PC-9 (cell line): ENCODE data around the gene SCN1B. TPM values are rescaled to one million over a fixed set of nuclear protein-coding genes. Genes with fewer than 3 reads are reported as not detected.

ENCODE experiments used
- BruUV-seq: library from RNA; stranded (reverse); fragments of 400-500 nt; replicated peaks from 2 replicates; lab custom pipeline; 2021; lab: Mats Ljungman, UMichigan
- CTCF ChIA-PET: fragments of 300-600 bp; sonication (Branson Sonifier 250); formaldehyde crosslinking; loops from one replicate; lab custom pipeline; 2022; ENCODE audit warnings: antibody characterized with exemption; lab: Charles Lee
- POLR2A ChIA-PET: fragments of 300-600 bp; sonication (Branson Sonifier 250); formaldehyde crosslinking; loops from one replicate; lab custom pipeline; 2022; ENCODE audit warnings: antibody characterized with exemption; ENCODE audit not compliant: unreplicated experiment; lab: Charles Lee
- DNase-seq, 2 experiments: peaks; one replicate each; pipeline versions ENCODE4 v3.0.0 to v3.0.0-alpha.2; 2015 to 2022; ENCODE audit warnings: mixed read lengths in 1 of 2
- H2AFZ ChIP-seq: fragments of 200-600 bp; sonication (generic); 2 replicates; pipeline ENCODE4 v1.8.1; 2017; ENCODE audit warnings: antibody characterized with exemption
- H3F3A ChIP-seq: fragments of 200-600 bp; sonication (generic); 2 replicates; pipeline ENCODE4 v1.8.1; 2017; ENCODE audit warnings: antibody characterized with exemption, mild to moderate bottlenecking, low read depth; ENCODE audit not compliant: insufficient read depth
- H3K27ac ChIP-seq: fragments of 200-600 bp; sonication (generic); 2 replicates; pipeline ENCODE4 v1.6.1; 2016; ENCODE audit warnings: mixed run types
- H3K27me3 ChIP-seq: fragments of 200-600 bp; sonication (generic); 2 replicates; pipeline ENCODE4 v1.6.1; 2016; ENCODE audit warnings: low read depth, mixed run types; ENCODE audit not compliant: insufficient read depth
- H3K36me3 ChIP-seq: fragments of 200-600 bp; sonication (generic); 2 replicates; pipeline ENCODE4 v1.6.1; 2016; ENCODE audit warnings: low read depth, mixed run types
- H3K4me1 ChIP-seq: fragments of 200-600 bp; sonication (generic); replicated peaks from 2 replicates; pipeline ENCODE4 v1.6.1; 2016; ENCODE audit warnings: mixed run types; ENCODE audit not compliant: insufficient read depth
- H3K4me2 ChIP-seq: fragments of 200-600 bp; sonication (generic); 2 replicates; pipeline ENCODE4 v1.6.1; 2017; ENCODE audit warnings: mixed run types
- H3K4me3 ChIP-seq: fragments of 200-600 bp; sonication (generic); 2 replicates; pipeline ENCODE4 v1.6.1; 2016; ENCODE audit warnings: mixed run types
- H3K79me2 ChIP-seq: fragments of 200-600 bp; sonication (generic); 2 replicates; pipeline ENCODE4 v1.6.1; 2017; ENCODE audit warnings: low read depth, mixed run types
- H3K9me2 ChIP-seq: fragments of 200-600 bp; sonication (generic); 2 replicates; pipeline ENCODE4 v1.8.1; 2017; ENCODE audit warnings: mild to moderate bottlenecking; ENCODE audit not compliant: insufficient read depth
- H3K9me3 ChIP-seq: fragments of 200-600 bp; sonication (generic); 2 replicates; pipeline ENCODE4 v1.8.1; 2016; ENCODE audit warnings: low read depth; ENCODE audit not compliant: insufficient read depth
- H4K20me1 ChIP-seq: fragments of 200-600 bp; sonication (generic); 2 replicates; pipeline ENCODE4 v1.8.1; 2017; ENCODE audit not compliant: insufficient read depth
- EZH2 ChIP-seq: fragments of 200-600 bp; sonication (generic); IDR thresholded peaks from 2 replicates; pipeline ENCODE4 v1.8.0; 2017; ENCODE audit warnings: antibody characterized with exemption, low read depth
- intact Hi-C: fragments of 100-400 bp; cut with micrococcal nuclease; formaldehyde crosslinking; loops from one replicate; pipeline ENCODE4 v1.10.0; 2022; ENCODE audit not compliant: unreplicated experiment
- total RNA-seq: library from RNA; stranded (reverse); gene quantifications from 2 replicates; pipeline ENCODE4 v1.2.3, GENCODE V29; 2021
- TF ChIP-seq, protein P1 (sequence below): fragments of 200-600 bp; sonication (generic); conservative IDR thresholded peaks from 2 replicates; pipeline ENCODE4 v1.6.1; 2017; ENCODE audit warnings: mixed run types, antibody characterized with exemption, mild to moderate bottlenecking, moderate library complexity

Gene SCN1B
- total RNA-seq, 1 experiment from 2014 or later = 2.4 TPM

GRCh38 chr19:35077411-35078223 lies 47.3 kb downstream of the SCN1B start:
- CTCF ChIA-PET = no interaction called here
- H3K27ac ChIP-seq = no peak overlapping the region
- H4K20me1 ChIP-seq = no peaks in the 10 kb centered on the region
- POLR2A ChIA-PET = no interaction called here
- no peaks in the 10 kb centered on the region for H3F3A ChIP-seq
- BruUV-seq = no TSS peak
- no peaks in the 10 kb centered on the region for H3K9me3 ChIP-seq
- H3K4me3 ChIP-seq = no peak overlapping the region
- H3K9me2 ChIP-seq = no peaks in the 10 kb centered on the region
- H3K4me2 ChIP-seq = no peak overlapping the region
- intact Hi-C loops = no loop called here
- no peaks in the 10 kb centered on the region for H3K79me2 ChIP-seq
- peaks cover 5% of the 10 kb centered on the region; the same call in 1 of the 2 replicates for H3K27me3 ChIP-seq
- no peak for TF ChIP-seq EZH2
- TF ChIP-seq, protein P1, sequence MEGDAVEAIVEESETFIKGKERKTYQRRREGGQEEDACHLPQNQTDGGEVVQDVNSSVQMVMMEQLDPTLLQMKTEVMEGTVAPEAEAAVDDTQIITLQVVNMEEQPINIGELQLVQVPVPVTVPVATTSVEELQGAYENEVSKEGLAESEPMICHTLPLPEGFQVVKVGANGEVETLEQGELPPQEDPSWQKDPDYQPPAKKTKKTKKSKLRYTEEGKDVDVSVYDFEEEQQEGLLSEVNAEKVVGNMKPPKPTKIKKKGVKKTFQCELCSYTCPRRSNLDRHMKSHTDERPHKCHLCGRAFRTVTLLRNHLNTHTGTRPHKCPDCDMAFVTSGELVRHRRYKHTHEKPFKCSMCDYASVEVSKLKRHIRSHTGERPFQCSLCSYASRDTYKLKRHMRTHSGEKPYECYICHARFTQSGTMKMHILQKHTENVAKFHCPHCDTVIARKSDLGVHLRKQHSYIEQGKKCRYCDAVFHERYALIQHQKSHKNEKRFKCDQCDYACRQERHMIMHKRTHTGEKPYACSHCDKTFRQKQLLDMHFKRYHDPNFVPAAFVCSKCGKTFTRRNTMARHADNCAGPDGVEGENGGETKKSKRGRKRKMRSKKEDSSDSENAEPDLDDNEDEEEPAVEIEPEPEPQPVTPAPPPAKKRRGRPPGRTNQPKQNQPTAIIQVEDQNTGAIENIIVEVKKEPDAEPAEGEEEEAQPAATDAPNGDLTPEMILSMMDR = no peak
- no peak overlapping the region for H2AFZ ChIP-seq
- no peaks in the 10 kb centered on the region for H3K4me1 ChIP-seq
- H3K36me3 ChIP-seq = no peaks in the 10 kb centered on the region
- no peak for DNase-seq

- Histone ChIP-seq H3K4me3 (no peak overlapping the region), H3K9me2 (no peaks in the 10 kb centered on the region), H3K4me1 (no peaks in the 10 kb centered on the region), H2AFZ (no peak overlapping the region), H4K20me1 (no peaks in the 10 kb centered on the region), H3K27ac (no peak overlapping the region), H3K27me3 (peaks cover 5% of the 10 kb centered on the region; the same call in 1 of the 2 replicates), H3K9me3 (no peaks in the 10 kb centered on the region), H3K4me2 (no peak overlapping the region), H3K79me2 (no peaks in the 10 kb centered on the region), H3K36me3 (no peaks in the 10 kb centered on the region), H3F3A (no peaks in the 10 kb centered on the region)
- CTCF ChIA-PET = no interaction called here
- BruUV-seq = no TSS peak
- intact Hi-C loops = no loop called here
- no peak for DNase-seq
- TF ChIP-seq, protein P1 = no peak
- no peak for TF ChIP-seq EZH2
- POLR2A ChIA-PET = no interaction called here
These were observed 49.6 kb downstream of the SCN1B start for GRCh38 chr19:35079826-35080225.

DNA sequence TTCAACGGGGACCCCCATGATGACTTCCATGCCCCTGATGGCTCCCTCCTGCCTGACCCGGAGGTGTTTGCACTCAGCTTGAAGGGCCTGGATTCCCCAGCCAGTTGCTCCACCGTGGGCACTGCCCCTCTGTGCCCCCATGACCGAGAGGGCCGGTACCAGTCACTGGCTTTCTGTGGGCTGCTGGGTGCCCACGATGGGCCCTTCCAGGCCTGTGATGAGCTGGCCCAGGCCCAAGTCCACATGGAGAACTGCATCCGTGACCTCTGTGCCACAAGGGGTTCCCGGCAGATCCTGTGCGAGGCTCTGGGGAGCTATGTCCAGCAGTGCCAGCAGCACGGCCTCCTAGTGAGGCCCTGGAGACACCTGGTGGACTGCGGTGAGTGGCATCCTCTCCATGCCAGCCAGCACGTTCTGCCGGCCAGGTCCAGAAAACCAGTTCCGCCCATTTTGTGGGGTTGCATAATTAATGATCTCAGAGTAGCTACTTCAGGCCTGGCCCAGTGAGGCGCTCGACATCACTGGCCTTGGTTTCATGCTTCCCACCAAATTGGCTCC lies 50.4 kb downstream of the SCN1B start:
- TF ChIP-seq, protein P1 = no peak
- TF ChIP-seq EZH2 = no peak
- no peaks in the 10 kb centered on the region for H3F3A ChIP-seq
- DNase-seq = no peak
- no peaks in the 10 kb centered on the region for H4K20me1 ChIP-seq
- H3K9me3 ChIP-seq = no peaks in the 10 kb centered on the region
- no peak overlapping the region for H3K4me2 ChIP-seq
- no peaks in the 10 kb centered on the region for H3K4me1 ChIP-seq
- H3K79me2 ChIP-seq = no peaks in the 10 kb centered on the region
- peaks cover 5% of the 10 kb centered on the region; the same call in 1 of the 2 replicates for H3K27me3 ChIP-seq
- no TSS peak for BruUV-seq
- H2AFZ ChIP-seq = no peak overlapping the region
- H3K9me2 ChIP-seq = no peaks in the 10 kb centered on the region
- ChIA-PET CTCF (interaction anchor here (0.6 kb wide), 1 partner anchor 155 kb away, joined by 5 read pairs; no protein-coding TSS in a partner anchor), POLR2A (no interaction called here)
- no peak overlapping the region for H3K4me3 ChIP-seq
- no peak overlapping the region for H3K27ac ChIP-seq
- intact Hi-C loops = no loop called here
- no peaks in the 10 kb centered on the region for H3K36me3 ChIP-seq
